ENCODE data around the gene KIAA0513. TPM values are rescaled to one million over a fixed set of nuclear protein-coding genes. Genes with fewer than 3 reads are reported as not detected.
"Not testable (repeated sequence)": the region's sequence is repeated elsewhere in the genome, so short reads cannot be mapped to it uniquely, and the experiment has no call there.

The KIAA0513 gene
- total RNA-seq, 1 experiment from 2014 or later = 12.4 TPM

DNA sequence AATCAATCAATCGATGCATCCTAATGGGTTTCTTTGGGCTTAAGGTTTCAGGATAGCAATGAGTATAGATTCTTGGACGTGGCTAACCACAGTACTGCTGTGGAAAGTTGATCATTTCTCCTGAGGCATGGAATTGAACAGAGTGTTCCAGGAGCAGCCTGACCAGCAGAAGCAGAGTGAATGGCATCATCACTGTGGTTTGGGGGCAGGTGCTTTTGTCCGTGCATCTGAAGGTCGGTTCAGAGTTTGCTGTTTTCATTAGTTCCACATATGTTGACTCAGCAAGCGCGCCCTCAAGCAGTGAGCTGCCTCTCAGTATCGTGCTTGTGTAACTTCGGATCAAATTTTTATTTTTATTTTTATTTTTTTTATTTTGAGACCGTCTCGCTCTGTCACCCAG, 24.9 kb downstream of the KIAA0513 start:
- BruUV-seq (replicated peaks) = no TSS peak
- Mint-ChIP-seq H3K9me3 (ENCODE audit: low read depth, unreplicated experiment) (no peaks in the 10 kb centered on the region), H3K4me1 (ENCODE audit: low read depth, unreplicated experiment) (peaks cover 9% of the 10 kb centered on the region), H3K27me3 (ENCODE audit: unreplicated experiment) (no peaks in the 10 kb centered on the region), H3K4me3 (ENCODE audit: low read depth, unreplicated experiment) (no peak overlapping the region), H3K36me3 (ENCODE audit: insufficient read depth, unreplicated experiment) (no peaks in the 10 kb centered on the region), H3K27ac (ENCODE audit: unreplicated experiment) (no peak overlapping the region)
- intact Hi-C loops (cut with micrococcal nuclease; ENCODE audit: unreplicated experiment) = no loop called here
- TF ChIP-seq, protein P1, sequence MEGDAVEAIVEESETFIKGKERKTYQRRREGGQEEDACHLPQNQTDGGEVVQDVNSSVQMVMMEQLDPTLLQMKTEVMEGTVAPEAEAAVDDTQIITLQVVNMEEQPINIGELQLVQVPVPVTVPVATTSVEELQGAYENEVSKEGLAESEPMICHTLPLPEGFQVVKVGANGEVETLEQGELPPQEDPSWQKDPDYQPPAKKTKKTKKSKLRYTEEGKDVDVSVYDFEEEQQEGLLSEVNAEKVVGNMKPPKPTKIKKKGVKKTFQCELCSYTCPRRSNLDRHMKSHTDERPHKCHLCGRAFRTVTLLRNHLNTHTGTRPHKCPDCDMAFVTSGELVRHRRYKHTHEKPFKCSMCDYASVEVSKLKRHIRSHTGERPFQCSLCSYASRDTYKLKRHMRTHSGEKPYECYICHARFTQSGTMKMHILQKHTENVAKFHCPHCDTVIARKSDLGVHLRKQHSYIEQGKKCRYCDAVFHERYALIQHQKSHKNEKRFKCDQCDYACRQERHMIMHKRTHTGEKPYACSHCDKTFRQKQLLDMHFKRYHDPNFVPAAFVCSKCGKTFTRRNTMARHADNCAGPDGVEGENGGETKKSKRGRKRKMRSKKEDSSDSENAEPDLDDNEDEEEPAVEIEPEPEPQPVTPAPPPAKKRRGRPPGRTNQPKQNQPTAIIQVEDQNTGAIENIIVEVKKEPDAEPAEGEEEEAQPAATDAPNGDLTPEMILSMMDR (IDR thresholded peaks at IDR 0.05; ENCODE audit: unreplicated experiment) = no peak
- DNase-seq = no peak
- CTCF ChIA-PET = no interaction called here

DNA sequence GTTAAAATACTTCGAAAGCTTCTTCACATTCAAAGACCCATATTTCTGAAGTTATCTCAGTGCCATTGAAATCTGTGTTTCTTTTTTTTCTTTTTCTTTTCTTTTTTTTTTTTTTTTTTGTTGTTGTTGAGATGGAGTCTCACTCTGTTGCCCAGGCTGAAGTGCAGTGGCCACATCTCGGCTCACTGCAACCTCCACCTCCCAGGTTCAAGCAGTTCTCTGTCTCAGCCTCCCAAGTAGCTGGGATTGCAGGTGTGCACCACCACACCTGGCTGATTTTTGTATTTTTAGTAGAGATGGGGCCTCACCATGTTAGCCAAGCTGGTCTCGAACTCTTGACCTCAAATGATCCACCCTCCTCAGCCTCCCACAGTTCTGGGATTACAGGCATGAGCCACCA, 26.7 kb downstream of the KIAA0513 start:
- intact Hi-C loops (cut with micrococcal nuclease; ENCODE audit: unreplicated experiment); H3K27me3 Mint-ChIP-seq (ENCODE audit: unreplicated experiment); H3K9me3 Mint-ChIP-seq (ENCODE audit: low read depth, unreplicated experiment); DNase-seq; H3K36me3 Mint-ChIP-seq (ENCODE audit: insufficient read depth, unreplicated experiment); H3K4me3 Mint-ChIP-seq (ENCODE audit: low read depth, unreplicated experiment); H3K27ac Mint-ChIP-seq (ENCODE audit: unreplicated experiment); BruUV-seq (replicated peaks): not testable (repeated sequence)
- peaks cover 15% of the 10 kb centered on the region for H3K4me1 Mint-ChIP-seq (ENCODE audit: low read depth, unreplicated experiment)
- CTCF ChIA-PET = interaction anchor here (0.6 to 1.2 kb wide), 4 partner anchors 12 to 231 kb away, joined by 3 to 6 read pairs (median 4); no protein-coding TSS in a partner anchor

DNA sequence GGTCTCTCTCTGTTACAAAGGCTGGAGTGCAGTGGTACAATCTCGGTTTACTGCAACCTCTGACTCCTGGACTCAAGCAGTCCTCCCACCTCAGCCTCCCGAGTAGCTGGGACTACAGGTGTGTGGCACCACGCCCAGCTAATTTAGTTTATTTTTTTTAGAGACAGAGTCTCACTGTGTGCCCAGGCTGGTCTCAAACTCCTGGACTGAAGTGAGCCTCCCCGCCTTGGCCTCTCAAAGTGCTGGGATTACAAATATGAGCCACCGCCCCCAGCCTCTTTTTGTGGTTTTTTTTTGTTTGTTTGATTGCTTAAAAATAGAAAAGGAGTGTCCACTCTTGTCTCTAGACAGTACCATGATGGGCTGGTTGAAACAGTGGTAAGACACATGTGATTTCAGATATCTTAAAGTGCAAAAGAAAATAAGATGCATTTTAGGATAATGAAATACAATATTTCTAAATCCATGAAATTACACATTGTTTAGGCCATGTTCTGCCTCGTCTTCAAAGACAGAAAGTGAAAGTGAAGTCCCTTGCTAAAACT, 27.4 kb downstream of the KIAA0513 start:
- Mint-ChIP-seq H3K4me1 (ENCODE audit: low read depth, unreplicated experiment) (peaks cover 15% of the 10 kb centered on the region), H3K9me3 (ENCODE audit: low read depth, unreplicated experiment) (no peaks in the 10 kb centered on the region), H3K27me3 (ENCODE audit: unreplicated experiment) (no peaks in the 10 kb centered on the region), H3K27ac (ENCODE audit: unreplicated experiment) (no peak overlapping the region), H3K36me3 (ENCODE audit: insufficient read depth, unreplicated experiment) (no peaks in the 10 kb centered on the region), H3K4me3 (ENCODE audit: low read depth, unreplicated experiment) (no peak overlapping the region)
- TF ChIP-seq, protein P1 (IDR thresholded peaks at IDR 0.05; ENCODE audit: unreplicated experiment) = no peak
- no TSS peak for BruUV-seq (replicated peaks)
- CTCF ChIA-PET = interaction anchor here (0.7 to 1.2 kb wide), 3 partner anchors 11 to 130 kb away, joined by 3 to 5 read pairs (median 3); no protein-coding TSS in a partner anchor
- intact Hi-C loops (cut with micrococcal nuclease; ENCODE audit: unreplicated experiment) = no loop called here
- DNase-seq = no peak

DNA sequence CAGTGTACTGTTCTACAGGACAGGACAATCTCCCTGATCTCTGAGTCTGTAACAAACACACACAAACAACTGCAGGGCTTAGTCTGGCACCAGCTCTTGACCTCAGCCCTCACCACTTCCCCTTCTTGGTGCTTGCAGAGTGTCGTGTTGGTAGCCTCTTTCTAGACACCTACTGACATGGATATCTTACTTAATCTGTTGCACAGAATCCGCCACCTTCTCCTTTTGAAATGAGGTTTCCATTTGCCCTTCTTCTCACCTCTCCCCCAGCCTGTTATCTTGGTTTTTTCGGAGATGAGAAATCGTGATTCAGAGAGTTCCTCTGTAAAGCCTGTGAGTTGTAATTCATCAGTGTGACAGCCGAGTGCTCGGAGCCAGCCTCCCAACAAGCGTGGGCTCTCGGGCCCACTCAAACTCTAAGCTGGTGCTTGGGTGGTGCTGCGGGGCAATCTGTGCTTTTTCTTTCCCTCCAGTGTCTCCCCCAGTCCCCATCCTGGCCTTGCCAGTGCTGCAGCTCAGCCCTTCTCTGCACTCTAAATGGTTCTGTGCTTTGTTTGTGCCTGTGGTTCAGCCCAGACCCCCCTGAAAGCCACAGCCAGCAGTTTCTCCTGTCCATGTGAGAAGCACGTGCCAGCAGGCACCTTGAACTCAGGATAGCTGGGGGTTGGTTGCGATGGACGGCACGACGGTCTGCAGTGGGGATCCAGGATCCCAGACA, 28.1 kb downstream of the KIAA0513 start:
- Mint-ChIP-seq H3K27me3 (ENCODE audit: unreplicated experiment) (no peaks in the 10 kb centered on the region), H3K9me3 (ENCODE audit: low read depth, unreplicated experiment) (no peaks in the 10 kb centered on the region), H3K4me3 (ENCODE audit: low read depth, unreplicated experiment) (no peak overlapping the region), H3K4me1 (ENCODE audit: low read depth, unreplicated experiment) (peaks cover 15% of the 10 kb centered on the region), H3K27ac (ENCODE audit: unreplicated experiment) (no peak overlapping the region), H3K36me3 (ENCODE audit: insufficient read depth, unreplicated experiment) (no peaks in the 10 kb centered on the region)
- TF ChIP-seq, protein P1 (IDR thresholded peaks at IDR 0.05; ENCODE audit: unreplicated experiment) = no peak
- CTCF ChIA-PET = interaction anchor here (0.5 to 1.2 kb wide), 4 partner anchors 27 to 603 kb away, joined by 3 read pairs; no protein-coding TSS in a partner anchor
- intact Hi-C loops (cut with micrococcal nuclease; ENCODE audit: unreplicated experiment) = no loop called here
- no peak for DNase-seq
- BruUV-seq (replicated peaks) = no TSS peak

Measured in Calu3 (cell line).